Measurements from ENCODE around the gene LRIF1.

- TF ChIP-seq CTCF (IDR thresholded peaks at IDR 0.05; ENCODE audit: poor library complexity), result no peak
- no peak for TF ChIP-seq EZH2phosphoT487 (IDR thresholded peaks at IDR 0.05; ENCODE audit: low read depth, severe bottlenecking, unreplicated experiment)
- TF ChIP-seq EZH2 (IDR thresholded peaks at IDR 0.05; ENCODE audit: borderline replicate concordance), result no peak
These were observed 41.8 kb downstream of the LRIF1 start for GRCh38 chr1:110921953-110922352.
